Esophagus muscularis mucosa (tissue), 4 donors: ENCODE measurements around the gene CACNA2D3. TPM values are rescaled to one million over a fixed set of nuclear protein-coding genes. Genes with fewer than 3 reads are reported as not detected.

Experiments used
- DNase-seq: peaks from one replicate; pipeline ENCODE4 v3.0.0-alpha.2; 2017; ENCODE audit errors: extremely low spot score
- H3K27ac ChIP-seq, 4 donors: fragments of 200-600 bp; sonication (generic); replicated peaks in 1 of 4; 1 replicate in 3 of 4; 2 replicates in 1 of 4; pipeline ENCODE4 v1.5.1; 2016 to 2019; ENCODE audit warnings: mild to moderate bottlenecking in 1 of 4
- H3K27me3 ChIP-seq, 4 donors: fragments of 200-600 bp; sonication (generic); one replicate each; pipeline versions ENCODE4 v1.5.1 to v1.6.0; 2016 to 2019
- H3K36me3 ChIP-seq, 4 donors: fragments of 200-600 bp; sonication (generic); one replicate each; pipeline ENCODE4 v1.5.1; 2016 to 2019
- H3K4me1 ChIP-seq, 4 donors: fragments of 200-600 bp; sonication (generic); one replicate each; pipeline ENCODE4 v1.5.1; 2016 to 2019
- H3K4me3 ChIP-seq, 4 donors: fragments of 200-600 bp; sonication (generic); 1 replicate in 2 of 4; 2 replicates in 2 of 4; pipeline ENCODE4 v1.5.1; 2016 to 2019; ENCODE audit warnings: mild to moderate bottlenecking in 4 of 4, moderate library complexity in 1 of 4
- H3K9me3 ChIP-seq, 4 donors: fragments of 200-600 bp; sonication (generic); 1 replicate in 3 of 4; 2 replicates in 1 of 4; pipeline ENCODE4 v1.5.1; 2016 to 2019
- CTCF ChIP-seq, 3 experiments: fragments of 200-600 bp in 2 of 3; fragments of 450-650 bp in 1 of 3; sonication (generic) in 2 of 3; IDR thresholded peaks; one replicate each; pipeline ENCODE4 v1.5.1; 2017 to 2019; ENCODE audit warnings: antibody characterized with exemption in 3 of 3, mild to moderate bottlenecking in 2 of 3, moderate library complexity in 1 of 3
- EP300 ChIP-seq: sonication (generic); formaldehyde crosslinking; IDR thresholded peaks from one replicate; pipeline ENCODE4 v1.6.1; 2017; ENCODE audit warnings: antibody characterized with exemption
- POLR2A ChIP-seq: fragments of 450-650 bp; IDR thresholded peaks from one replicate; pipeline ENCODE4 v1.6.1; 2017; ENCODE audit warnings: antibody characterized with exemption, moderate library complexity, mild to moderate bottlenecking, low read depth
- POLR2AphosphoS5 ChIP-seq, 2 donors: sonication (generic); formaldehyde crosslinking; IDR thresholded peaks; one replicate each; pipeline ENCODE4 v1.6.1; 2017; ENCODE audit warnings: antibody characterized with exemption in 2 of 2
- WGBS: methylation state at CpG from one replicate; pipeline ENCODE4 v1.1.5; 2018; 5-methylcytosine and 5-hydroxymethylcytosine counted together
- intact Hi-C: fragments of 100-400 bp; cut with DNase I; formaldehyde crosslinking; loops from one replicate; pipeline ENCODE4 v1.15.1; 2023
- total RNA-seq, 4 donors: library from RNA; depleted of rRNA; stranded (reverse); fragments of >200 nt; gene quantifications; one replicate each; pipeline versions ENCODE4 v1.1.0 to v1.2.1, GENCODE V29; 2016

Gene CACNA2D3
- total RNA-seq, 4 donors from 2014 or later, result 2.5 to 6.3 (median 3.9) TPM

- H3K27ac ChIP-seq, result no peak overlapping the region
- no peaks in the 10 kb centered on the region for H3K4me1 ChIP-seq
- H3K36me3 ChIP-seq, result no peaks in the 10 kb centered on the region
- no peaks in the 10 kb centered on the region for H3K27me3 ChIP-seq
- no peak overlapping the region for H3K4me3 ChIP-seq
- intact Hi-C loops, result no loop called here
- WGBS, result 63% methylated on average over 8 of the region's 8 CpGs
- TF ChIP-seq POLR2A (no peak), CTCF (IDR thresholded peaks at IDR 0.05) (no peak), EP300 (no peak), POLR2AphosphoS5 (IDR thresholded peaks at IDR 0.05) (no peak)
- no peaks in the 10 kb centered on the region for H3K9me3 ChIP-seq
- no peak for DNase-seq
Measured at GRCh38 chr3:54481606-54482365, 359.4 kb downstream of the CACNA2D3 start.

- H3K9me3 ChIP-seq, result no peaks in the 10 kb centered on the region
- WGBS, result 91% methylated on average over 6 of the region's 6 CpGs
- TF ChIP-seq POLR2AphosphoS5 (IDR thresholded peaks at IDR 0.05) (no peak), EP300 (no peak), CTCF (IDR thresholded peaks at IDR 0.05) (no peak), POLR2A (no peak)
- no peak overlapping the region for H3K27ac ChIP-seq
- H3K27me3 ChIP-seq, result no peaks in the 10 kb centered on the region
- intact Hi-C loops, result no loop called here
- no peaks in the 10 kb centered on the region for H3K36me3 ChIP-seq
- peak; percentile 50 for DNase-seq
- H3K4me3 ChIP-seq, result no peak overlapping the region
- no peaks in the 10 kb centered on the region for H3K4me1 ChIP-seq
Measured at GRCh38 chr3:54484334-54484733, 362.0 kb downstream of the CACNA2D3 start.

- Histone ChIP-seq H3K27me3 (no peaks in the 10 kb centered on the region), H3K9me3 (no peaks in the 10 kb centered on the region), H3K27ac (no peak overlapping the region), H3K4me3 (no peak overlapping the region), H3K36me3 (no peaks in the 10 kb centered on the region), H3K4me1 (no peaks in the 10 kb centered on the region)
- no peak for DNase-seq
- intact Hi-C loops, result no loop called here
- TF ChIP-seq EP300, result no peak
- no peak for TF ChIP-seq POLR2A
- no peak for TF ChIP-seq CTCF (IDR thresholded peaks at IDR 0.05)
- TF ChIP-seq POLR2AphosphoS5 (IDR thresholded peaks at IDR 0.05), result no peak
- 83% methylated on average over 1 of the region's 1 CpG for WGBS
Measured at GRCh38 chr3:54486317-54486716, 364.0 kb downstream of the CACNA2D3 start.

- H3K4me3 ChIP-seq, result no peak overlapping the region
- WGBS, result 95% methylated on average over 5 of the region's 5 CpGs
- H3K9me3 ChIP-seq, result no peaks in the 10 kb centered on the region
- H3K4me1 ChIP-seq, result no peaks in the 10 kb centered on the region
- no peak overlapping the region for H3K27ac ChIP-seq
- intact Hi-C loops, result no loop called here
- no peaks in the 10 kb centered on the region for H3K36me3 ChIP-seq
- H3K27me3 ChIP-seq, result no peaks in the 10 kb centered on the region
- peak; percentile 53 for DNase-seq
- TF ChIP-seq CTCF (IDR thresholded peaks at IDR 0.05) (no peak), POLR2AphosphoS5 (IDR thresholded peaks at IDR 0.05) (no peak), POLR2A (no peak), EP300 (no peak)
Measured at GRCh38 chr3:54488297-54488696, 365.9 kb downstream of the CACNA2D3 start.

- Histone ChIP-seq H3K27ac (no peak overlapping the region), H3K9me3 (peaks cover 0 to 9% (median 8%) of the 10 kb centered on the region in 4 donors), H3K4me3 (no peak overlapping the region), H3K36me3 (no peaks in the 10 kb centered on the region), H3K27me3 (no peaks in the 10 kb centered on the region), H3K4me1 (no peaks in the 10 kb centered on the region)
- WGBS, result 82% methylated on average over 4 of the region's 4 CpGs
- peak; percentile 17 for DNase-seq
- TF ChIP-seq EP300 (no peak), CTCF (IDR thresholded peaks at IDR 0.05) (no peak), POLR2AphosphoS5 (IDR thresholded peaks at IDR 0.05) (no peak), POLR2A (no peak)
- intact Hi-C loops, result no loop called here
Measured at GRCh38 chr3:54494209-54494608, 371.9 kb downstream of the CACNA2D3 start.
